ENCODE data around the gene MAEA.
"Not testable (repeated sequence)": the region's sequence is repeated elsewhere in the genome, so short reads cannot be mapped to it uniquely, and the experiment has no call there.

MAEA gene

GRCh38 chr4:1321946-1322650, 32.4 kb downstream of the MAEA start:
- DNase-seq (ENCODE audit: low read depth): no peak

- no peak for DNase-seq (ENCODE audit: low read depth)
These were observed 33.6 kb downstream of the MAEA start for GRCh38 chr4:1323280-1323634.

GRCh38 chr4:1323635-1324442, 34.1 kb downstream of the MAEA start:
- DNase-seq (ENCODE audit: low read depth): no peak

GRCh38 chr4:1324443-1325175, 34.9 kb downstream of the MAEA start:
- DNase-seq (ENCODE audit: low read depth): not testable (repeated sequence)

GRCh38 chr4:1325176-1325480, 35.4 kb downstream of the MAEA start:
- no peak for DNase-seq (ENCODE audit: low read depth)

GRCh38 chr4:1325681-1326635, 36.3 kb downstream of the MAEA start:
- DNase-seq (ENCODE audit: low read depth): no peak

- DNase-seq (ENCODE audit: low read depth): no peak
These were observed 37.2 kb downstream of the MAEA start for GRCh38 chr4:1326751-1327525.

GRCh38 chr4:1327526-1328266, 38.0 kb downstream of the MAEA start:
- no peak for DNase-seq (ENCODE audit: low read depth)

GRCh38 chr4:1328267-1329155, 38.8 kb downstream of the MAEA start:
- DNase-seq (ENCODE audit: low read depth): no peak

- DNase-seq (ENCODE audit: low read depth): no peak
These were observed 40.0 kb downstream of the MAEA start for GRCh38 chr4:1329408-1330371.

- DNase-seq (ENCODE audit: low read depth): no peak
These were observed 41.3 kb downstream of the MAEA start for GRCh38 chr4:1330761-1331590.

- no peak for DNase-seq (ENCODE audit: low read depth)
These were observed 42.1 kb downstream of the MAEA start for GRCh38 chr4:1331591-1332353.

- no peak for DNase-seq (ENCODE audit: low read depth)
These were observed 43.0 kb downstream of the MAEA start for GRCh38 chr4:1332686-1333085.

- DNase-seq (ENCODE audit: low read depth): no peak
These were observed 43.6 kb downstream of the MAEA start for GRCh38 chr4:1333256-1333655.

- not testable (repeated sequence) for DNase-seq (ENCODE audit: low read depth)
These were observed 44.3 kb downstream of the MAEA start for GRCh38 chr4:1333851-1334578.

- no peak for DNase-seq (ENCODE audit: low read depth)
These were observed 44.8 kb downstream of the MAEA start for GRCh38 chr4:1334579-1334895.

Measured in stimulated activated CD8-positive, alpha-beta memory T cell treated with anti-CD3 and anti-CD28 coated beads, Interleukin-15, amount 100 ng/mL, for 24 hours (primary cell).